DMS153 (cell line): ENCODE data around the gene GLIS1.

ENCODE experiments used
- DNase-seq: peaks from one replicate; lab custom pipeline; 2025; lab: John Stamatoyannopoulos, UW

Gene GLIS1

DNA sequence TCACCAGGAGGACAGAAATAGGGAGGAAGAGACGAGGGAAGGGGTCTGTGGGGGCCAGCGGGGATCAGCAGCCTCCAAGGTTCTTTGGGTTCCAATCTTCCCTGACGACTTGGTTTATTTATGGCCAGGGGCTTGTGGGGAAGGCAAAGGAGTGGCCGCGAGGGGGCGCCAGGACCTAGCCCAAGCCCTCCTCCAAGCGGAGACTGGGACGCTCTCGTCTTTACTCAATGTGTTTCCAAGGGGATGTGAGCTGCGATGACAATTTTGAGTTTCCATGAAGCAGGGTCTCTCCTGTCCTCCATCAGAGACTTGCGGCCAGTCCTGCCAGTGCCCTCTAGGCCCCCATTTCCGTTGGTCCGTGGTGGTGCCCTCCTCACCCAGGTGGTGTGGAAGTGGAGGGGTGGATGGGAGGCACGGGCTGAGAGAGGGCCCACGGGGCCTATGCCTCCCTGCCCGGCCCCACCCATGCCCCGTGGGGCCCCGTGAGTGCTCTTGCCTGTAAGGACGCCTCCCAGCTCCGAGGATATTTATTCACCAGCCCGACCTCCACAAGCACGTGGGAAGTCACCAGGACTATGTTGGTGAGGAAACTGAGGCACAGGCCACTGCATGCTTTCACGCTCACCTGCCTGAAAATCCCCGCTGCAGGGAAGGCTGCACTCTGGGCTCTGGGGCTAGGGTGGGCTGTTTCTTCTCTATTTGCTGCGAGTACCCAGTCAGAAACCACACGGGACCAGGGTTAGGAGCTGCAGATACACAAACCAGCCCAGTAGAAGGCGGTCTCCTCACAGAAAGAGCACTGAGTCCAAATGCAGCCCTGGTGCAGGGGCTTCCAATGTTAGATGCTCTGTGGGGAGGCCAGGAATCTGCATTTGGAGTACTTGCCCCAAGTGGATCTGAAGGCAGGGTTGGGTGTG lies 253.2 kb downstream of the GLIS1 start:
- peak; percentile 54 for DNase-seq

DNA sequence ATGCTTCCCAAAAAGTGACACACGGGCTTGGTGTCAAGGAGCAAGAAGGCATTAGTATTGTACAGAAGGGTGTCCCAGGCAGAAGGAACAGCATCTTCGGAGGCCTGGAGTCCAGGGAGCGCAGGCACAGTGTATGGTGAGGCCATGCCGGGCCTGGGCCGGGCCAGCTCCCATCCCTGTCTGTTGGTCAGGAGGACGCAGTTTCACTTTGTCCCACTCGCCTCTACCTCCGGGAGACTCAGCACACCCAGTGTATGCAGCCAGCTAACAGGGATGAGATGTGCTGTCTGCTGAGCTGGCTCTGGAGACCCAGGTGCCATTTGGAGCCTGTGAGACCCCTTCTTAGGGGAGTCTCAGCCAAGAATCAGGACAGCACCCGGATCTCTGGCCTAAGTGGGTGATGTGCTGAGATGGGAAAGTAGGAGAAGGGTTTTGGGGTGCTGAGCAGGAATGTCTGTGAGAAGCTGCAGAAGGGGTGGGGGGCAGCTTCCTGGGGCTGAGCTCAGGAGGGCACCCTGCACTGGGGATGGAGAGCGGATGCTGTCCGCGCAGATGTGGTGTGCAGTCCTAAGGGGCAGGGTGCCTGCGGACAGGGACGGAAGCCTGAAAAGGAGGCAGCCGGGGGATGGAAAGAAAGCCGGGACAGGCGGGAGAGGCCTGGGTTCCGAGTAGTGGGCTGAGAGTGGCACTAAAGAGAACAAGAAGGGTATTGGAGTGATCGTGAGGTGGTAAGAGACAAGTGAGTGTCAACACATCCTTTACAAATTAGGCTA lies 254.1 kb downstream of the GLIS1 start:
- no peak for DNase-seq

DNA sequence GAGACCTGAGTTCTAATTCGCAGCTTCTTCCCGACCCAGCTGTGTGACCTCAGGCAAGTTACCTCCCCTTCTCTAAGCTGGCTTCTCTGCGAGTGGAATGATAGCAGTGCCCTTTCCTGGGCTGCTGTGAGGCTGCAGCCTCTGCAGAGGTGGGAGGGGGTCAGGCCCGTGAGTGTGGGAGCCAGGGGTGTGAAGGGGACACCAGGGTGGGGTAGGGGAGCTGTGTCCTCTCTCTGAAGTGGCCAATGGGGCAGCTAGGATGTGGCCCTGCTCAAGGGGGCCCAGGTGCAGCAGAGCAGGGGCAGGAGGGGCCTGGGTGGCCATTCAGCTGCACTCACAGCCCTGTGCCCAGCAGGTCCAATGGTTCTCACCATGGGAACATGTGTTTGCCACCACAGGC lies 255.3 kb downstream of the GLIS1 start:
- DNase-seq = no peak

DNA sequence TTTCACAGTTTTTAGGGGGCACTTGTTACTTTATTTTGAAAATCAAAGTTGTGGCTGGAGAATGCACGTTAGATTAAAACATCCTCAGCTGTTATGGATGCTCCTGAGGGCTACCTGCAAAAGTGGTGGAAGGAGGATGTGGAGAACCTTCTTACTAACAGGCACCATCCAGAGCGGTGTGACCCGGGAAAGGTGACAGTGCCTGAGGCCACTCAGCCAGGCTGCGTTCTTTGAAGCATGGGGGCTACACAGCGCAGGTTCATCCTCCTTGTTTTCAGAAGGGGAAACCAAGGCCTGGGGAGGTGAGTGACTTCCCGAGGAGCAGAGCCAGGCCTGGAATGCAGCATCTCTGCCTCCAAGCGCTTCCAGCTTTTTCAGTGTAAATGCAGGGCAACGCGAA lies 255.8 kb downstream of the GLIS1 start:
- DNase-seq = no peak

DNA sequence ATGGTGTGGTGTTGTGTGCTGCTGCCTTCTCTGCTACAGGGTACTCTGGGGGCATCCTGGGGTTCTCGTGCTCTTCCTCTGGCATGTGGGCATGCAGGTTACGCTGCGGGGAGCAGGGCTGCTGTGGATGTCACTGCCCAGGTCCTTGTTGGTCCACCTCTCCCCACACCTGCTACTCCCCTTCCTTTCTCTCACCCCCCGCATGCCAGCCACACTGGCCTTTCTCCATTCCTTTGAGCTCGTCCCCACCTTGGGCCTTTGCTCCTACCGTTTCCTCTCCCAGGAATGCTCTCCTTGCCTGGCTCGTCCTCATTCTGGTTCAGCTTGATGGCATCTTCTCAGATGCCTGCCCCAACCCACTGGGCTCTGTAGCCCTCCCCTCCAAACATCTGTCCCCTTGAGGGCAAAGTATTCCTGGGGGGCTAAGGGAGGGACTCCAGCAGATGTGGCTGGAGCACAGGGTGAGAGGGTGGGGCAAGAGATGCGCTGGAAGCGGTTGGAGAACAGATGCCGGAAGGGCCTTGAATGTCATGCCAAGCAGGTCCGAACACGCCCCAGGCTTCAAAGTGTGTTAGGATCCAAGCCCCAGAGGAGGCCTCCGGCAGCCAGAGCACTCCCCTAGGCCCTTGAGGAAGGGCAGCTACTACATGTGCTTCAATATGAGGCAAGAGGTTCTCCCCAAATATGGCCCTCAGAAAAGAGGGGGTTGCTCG lies 256.4 kb downstream of the GLIS1 start:
- no peak for DNase-seq

DNA sequence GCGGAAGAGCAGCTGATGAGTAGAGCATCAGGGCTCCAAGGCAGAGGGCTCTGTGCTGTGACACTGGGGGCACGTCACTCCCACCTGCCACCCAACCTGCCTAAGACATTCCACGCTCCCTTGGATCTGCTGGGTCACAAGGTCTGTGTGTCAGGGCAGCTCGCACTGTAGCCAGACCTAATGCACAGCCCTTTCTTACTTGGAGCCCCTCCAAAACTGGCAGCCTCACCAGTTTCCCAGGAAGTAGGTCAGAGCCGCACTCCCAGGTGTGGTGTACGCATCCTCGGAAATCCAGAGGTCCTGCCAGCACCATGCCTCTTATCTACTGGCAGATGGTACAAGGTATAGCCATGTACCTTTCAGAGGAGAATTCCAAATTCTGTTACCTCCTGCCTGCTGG lies 257.5 kb downstream of the GLIS1 start:
- no peak for DNase-seq

DNA sequence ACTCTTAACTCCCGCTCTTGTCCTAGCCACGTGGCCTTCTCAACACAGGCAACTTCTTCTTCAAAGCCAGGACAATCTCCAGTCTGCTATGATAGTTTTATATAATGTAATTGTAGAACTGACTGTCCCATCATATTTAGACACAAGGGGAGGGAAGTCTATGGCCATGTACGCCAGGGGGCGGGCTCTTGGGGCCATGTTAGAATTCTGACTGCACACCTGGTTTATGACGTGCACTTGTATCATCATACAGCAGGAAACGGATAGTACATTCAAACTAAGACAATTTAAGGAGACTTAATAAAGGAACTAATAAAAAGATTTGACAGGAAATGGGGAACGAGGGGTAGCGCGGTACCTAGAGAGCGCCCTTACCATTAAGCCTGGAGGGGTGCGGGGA lies 258.3 kb downstream of the GLIS1 start:
- no peak for DNase-seq

DNA sequence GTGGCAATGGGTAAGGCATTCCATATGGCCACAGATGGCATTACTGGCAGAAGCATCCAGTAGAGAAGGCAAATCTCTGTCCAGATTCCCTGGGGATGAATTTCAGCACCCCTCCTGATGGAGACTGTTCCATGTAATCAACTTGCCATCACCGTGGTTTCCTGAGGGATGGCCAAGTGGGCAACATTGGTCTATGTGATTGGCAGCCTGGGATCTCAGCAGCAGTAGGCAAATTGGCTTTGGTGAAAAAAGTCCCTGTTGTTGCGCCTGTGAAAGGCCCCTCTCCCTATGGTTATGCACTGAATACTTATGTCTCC lies 260.5 kb downstream of the GLIS1 start:
- no peak for DNase-seq

DNA sequence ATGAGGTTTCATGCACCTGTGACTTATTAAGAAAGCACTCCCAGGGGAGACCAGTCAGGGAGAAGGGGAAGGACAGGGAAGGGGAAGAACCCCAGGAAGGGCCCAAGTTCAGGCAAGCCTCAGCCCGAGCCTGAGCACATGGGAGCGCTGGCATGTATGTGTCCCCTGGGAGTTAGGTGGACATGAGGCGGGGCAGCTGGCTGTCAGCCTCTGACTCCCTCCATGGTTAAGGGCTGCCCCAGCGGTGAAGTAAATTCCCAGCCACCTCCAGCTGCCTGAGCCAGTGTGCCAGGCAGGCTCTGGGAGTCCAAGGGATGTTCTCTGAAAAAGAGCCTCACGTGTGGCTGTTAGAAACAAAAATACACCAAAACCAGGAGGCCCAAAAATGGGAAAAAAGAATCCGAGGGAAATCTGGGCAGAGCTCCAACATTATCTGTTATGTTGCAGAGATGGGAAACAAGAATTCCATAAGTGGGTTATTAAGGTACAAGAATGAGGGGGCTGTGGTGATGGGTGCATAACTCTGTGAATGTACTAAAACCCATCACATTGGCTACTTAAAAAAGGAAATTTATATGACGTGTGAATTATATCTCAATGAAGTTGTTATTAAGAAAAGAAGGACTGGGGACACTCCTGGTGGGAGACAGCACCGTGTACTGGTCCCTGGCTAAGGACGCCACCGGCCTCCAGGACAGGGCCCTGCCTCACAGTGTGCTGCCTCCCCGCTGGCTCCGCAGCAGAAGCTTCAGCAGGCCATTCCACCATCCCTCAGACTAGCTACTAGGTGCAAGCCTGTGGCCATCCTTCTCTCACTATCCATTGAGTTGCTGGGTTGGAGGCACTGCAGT lies 261.1 kb downstream of the GLIS1 start:
- DNase-seq = no peak

DNA sequence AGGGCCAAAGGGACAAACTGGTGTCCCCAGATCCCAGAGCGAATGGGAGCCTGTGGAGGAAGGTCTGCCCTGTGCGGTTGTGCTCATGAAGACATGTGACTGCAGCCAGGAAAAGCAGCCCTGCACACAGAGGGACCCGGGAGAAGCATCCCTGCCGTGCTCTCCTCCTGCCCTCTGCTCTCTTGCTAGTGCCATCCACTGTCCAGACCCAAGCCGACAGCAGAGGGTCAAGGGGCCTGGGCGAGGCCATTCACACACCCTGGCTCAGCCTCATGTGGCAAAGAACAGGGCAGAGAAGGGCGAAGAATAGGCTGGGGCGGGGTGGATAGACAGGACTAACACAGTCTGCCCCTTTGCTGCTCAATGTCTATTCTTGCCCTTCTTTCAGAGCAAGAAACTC lies 262.4 kb downstream of the GLIS1 start:
- no peak for DNase-seq

DNA sequence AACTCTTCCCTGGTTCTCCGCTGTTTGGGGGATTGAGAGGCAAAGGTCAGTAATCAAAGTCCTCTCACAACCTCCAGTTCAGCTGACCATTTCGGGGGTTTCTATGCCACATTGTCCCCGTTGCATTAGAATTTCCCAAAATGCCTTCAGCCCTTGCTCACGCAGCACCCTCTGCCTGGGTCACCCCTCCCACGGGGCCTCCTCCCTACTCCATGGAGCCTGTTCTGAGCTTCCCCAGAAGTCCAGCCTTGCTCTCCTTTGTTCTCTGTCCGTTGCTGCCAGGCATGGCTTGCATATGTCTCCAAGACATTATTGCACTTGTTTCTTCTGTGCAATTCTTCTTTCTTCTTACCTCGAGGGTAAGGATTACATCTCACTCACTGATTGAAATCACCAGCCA lies 263.3 kb downstream of the GLIS1 start:
- DNase-seq = no peak

DNA sequence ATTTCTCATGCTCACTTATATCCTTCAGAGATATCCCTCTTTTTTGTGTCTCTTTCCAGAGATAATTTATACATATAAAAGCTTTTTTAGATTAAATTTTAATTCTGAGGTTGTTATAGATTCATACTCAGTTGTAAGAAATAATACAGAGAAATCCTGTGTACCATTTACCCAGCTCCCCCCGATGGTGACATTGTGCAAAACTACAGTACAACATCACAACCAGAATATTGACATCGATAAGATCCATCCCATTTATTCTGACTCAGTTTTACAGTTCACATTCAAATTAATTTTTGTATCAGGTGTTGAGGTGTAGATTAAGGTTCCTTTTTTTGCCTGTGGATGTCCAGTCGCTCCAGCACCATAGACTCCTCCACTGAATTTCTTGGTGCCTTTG lies 265.5 kb downstream of the GLIS1 start:
- no peak for DNase-seq

DNA sequence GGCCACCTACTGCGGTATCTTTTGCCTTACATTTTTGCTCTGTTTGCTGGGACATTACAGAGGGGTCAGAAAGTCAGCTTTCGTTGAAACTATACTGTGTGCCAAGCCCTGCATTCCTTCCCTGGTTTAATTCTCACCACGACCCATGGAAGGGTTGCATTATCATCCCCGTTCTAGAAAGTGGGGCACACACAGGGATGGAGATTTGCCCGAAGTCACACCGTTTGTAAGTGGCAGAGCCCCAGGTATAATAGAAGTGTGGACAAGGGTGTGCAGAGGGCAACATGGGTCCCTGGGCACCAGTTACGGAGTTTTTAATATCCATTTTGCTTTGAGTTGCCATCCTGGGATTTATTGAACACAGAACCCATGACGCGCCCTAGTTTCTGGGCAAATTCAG lies 268.0 kb downstream of the GLIS1 start:
- no peak for DNase-seq

DNA sequence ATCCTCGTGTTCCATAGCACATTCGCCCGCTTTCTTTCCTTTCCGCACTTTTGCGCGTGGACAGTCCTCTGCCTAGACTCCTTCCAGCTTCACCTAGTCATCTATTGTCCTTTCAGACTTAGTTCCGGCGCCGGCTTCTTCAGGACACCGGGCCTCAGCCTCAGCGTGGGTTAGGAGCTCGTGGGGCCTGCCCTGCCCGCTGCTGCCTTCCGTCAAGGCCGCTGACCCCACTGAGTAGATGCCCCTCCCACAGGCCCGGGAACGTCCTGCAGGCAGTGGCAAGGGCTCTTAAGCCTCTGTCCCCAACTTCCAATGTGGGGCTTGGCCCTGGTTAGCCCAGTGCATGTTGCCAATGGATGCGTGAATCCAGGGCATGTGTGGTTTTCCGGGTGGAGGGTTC lies 268.4 kb downstream of the GLIS1 start:
- DNase-seq = no peak

DNA sequence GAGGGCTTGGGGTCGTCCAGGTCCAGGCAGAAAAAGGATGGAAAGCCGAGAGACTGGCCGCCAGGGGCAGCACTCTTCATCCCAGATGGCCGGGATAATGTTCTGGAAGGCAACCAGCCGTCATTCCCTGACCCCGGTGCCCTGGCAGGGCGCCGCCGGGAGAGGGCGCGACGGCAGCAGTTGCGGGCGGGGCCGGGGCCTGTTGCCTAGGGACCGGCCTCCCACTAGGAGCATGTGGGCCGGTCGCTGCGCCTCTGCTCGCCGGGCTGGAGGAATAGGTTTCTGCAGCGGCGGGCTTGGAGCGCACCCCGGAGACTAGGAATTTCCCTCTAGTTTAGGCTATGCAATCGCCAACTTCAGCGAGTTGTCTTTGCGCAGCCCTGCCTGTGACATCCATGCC lies 268.8 kb downstream of the GLIS1 start:
- no peak for DNase-seq

DNA sequence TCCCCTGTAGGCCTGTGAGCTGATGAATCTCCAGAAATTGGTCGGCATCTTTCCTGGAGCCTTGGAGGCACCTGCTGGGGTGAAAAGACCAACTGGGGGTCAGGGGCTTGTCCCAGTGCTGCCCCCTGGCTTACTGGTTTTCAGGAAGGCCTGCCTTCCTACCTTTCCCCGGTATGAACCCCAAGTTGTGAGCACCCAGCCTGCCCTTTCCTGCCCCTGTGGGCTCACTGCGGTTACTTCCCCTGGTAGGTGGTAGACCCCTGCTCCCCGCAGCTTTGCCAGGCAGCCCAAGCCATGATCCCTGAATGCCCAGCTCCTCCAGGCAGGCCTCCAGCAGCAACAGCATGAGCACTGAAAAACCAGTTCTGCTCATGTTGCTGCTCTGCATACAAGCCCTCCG lies 269.6 kb downstream of the GLIS1 start:
- DNase-seq = no peak

DNA sequence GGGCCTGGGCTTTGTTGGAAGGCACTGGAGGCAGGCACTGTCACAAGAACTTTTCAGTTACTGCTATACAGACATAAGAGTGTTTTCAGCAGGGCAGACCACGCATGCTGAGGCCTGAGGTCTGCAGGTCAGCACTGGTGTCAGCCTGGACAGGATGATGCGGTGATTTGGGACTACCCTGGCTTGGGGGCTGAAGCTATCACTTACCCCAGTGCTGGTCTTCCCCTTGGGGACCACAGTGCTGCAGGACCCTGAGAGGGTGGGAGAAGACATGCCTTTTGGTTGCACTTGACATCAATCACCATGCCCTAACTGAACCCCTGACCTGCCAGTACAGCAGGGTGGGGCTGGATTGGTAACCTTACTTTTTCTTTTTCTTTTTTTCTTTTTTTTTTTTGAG lies 270.6 kb downstream of the GLIS1 start:
- DNase-seq = no peak

DNA sequence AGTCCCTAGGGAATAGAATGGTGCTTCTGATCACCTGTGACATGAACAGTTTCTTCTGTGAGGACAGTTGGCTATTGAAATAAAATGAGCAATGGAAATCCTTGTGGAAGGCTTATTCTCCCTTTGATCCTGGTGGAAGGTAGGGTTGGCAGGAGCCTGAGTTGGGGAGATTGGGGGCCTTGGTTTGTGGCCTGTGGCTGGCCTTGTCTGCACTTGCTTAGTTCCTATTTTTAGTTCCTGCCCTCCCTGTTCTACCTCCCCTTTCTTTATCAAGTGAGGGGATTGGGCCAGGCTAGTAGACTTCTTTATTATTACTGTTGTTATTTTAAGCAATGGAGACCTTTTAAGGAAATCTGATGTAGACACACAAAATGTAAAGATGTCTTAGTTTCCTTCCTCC lies 271.6 kb downstream of the GLIS1 start:
- no peak for DNase-seq

DNA sequence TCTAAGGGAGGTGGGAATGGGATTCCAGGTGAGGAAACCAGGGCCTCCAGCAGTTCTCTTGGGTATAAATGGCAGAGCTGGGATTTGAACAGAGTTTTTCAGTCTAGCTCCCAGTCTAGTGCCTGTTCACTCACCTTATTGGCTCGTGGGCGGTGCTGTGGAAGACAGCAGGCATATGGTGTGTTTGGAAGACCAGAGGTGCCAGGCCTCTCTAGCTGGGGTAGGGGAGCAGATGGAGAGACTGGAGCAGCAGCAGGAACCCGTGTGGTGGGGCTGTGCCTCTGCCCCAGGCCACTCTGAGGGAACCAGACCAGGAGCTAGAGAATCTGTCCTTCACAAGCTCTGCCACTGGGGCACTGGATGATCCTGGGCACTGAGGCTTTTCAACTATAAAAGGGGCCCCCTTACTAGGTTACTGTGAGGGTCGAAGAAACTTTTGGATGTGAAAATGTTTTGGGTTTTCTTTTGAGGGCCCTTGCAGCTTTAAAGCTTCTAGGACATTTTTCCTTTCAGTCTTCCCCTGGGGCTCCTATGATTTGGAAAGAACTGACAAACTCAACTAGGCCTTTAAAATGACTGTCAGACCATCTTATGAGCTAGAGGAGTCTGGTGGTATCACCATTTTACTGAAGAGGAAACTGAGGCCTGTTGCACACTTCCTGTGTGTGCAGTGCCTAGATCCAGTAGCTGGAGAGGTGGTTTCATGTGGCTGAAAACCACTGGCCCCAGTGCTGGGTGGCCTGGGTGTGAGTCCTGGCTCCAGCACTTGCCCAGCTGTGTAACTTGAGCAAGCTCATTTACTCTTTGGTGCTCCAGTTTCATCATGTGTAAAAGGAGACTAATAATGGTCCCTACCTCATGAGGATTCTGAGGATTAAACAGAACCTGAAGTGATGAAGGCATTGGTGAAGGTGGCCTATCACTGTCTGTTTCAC lies 273.7 kb downstream of the GLIS1 start:
- DNase-seq = no peak

DNA sequence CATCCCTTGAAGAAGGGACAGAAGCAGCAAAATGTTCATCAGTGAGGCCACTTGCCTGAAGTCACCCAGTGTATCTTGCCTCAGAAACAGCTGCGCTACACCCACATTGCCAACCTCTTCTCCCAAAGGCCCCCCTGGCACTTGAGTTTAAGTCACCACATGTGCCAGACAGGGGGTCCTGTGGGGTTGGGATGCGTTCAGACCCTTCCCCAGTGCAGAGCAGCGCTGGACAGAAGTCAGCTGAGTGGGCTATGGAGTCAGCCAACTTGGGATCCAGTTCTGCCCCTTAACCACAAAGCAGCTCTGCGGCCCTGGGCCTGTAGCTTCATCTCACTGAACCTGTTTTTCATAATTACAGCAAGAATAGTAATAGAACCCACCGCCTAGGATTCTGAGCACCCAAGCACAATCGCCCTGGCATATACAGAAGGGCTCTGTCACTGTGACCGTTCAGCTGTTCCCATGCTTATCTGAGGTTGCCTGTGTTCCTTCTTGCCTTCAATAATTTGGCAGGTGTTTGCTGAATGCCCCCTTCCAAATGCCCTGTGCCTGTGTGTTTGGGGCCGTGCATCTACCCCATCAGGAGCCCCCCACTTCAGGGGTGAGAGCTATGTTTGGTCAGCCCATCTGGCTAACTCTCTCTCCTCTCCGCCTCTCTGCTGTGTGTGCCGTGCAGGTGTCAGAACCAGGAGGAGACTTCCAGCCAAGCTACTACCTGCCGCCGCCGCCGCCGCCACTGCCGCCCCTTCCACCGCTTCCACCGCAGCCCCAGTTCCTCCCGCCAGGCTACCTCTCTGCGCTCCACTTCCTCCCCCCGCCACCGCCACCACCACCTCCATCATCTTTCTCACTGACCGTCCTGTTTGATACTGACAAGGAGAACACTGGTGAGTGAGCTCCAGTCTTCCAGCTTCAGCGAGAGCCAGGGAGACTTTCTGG lies 274.7 kb downstream of the GLIS1 start:
- DNase-seq = no peak
